ENCODE data around the gene NKAIN4.

NKAIN4 gene

DNA sequence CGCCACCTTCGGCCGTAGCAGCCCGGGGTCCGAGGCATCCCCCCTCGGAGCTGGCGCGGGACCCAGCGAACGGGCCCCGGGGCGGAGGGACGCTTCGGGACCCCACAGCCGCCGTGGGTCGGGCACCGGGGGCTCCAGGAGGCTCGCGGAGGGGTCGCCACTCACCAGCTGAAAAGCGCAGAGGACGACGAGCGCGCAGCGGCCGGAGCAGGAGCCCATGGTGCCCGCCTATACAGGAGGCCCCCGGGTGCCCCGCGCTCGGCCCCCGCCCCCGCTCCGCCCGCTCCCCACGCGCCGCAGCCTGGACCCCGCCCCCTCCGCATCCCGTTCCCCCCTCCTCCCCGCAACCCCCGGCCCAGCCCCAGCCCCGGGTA lies at the start of gene NKAIN4:
TSS of gene NKAIN4 (minus strand) at position 232 of the 374 bp plus-strand sequence. CDS start at position 219, 13 bp downstream.
- Histone ChIP-seq H3K4me1 (ENCODE audit: control insufficient read depth, low read length) (no peaks in the 10 kb centered on the region), H3K79me2 (ENCODE audit: control insufficient read depth, low read length) (no peaks in the 10 kb centered on the region), H3K4me3 (ENCODE audit: low read length) (no peak within 1 kb of the TSS), H3F3A (ENCODE audit: control insufficient read depth, insufficient read depth) (no peaks in the 10 kb centered on the region), H3K36me3 (ENCODE audit: control insufficient read depth, low read length) (no peaks in the 10 kb centered on the region), H3K9me2 (replicated peaks; ENCODE audit: control insufficient read depth, low read length) (no peaks in the 10 kb centered on the region), H3K9me3 (ENCODE audit: control insufficient read depth, insufficient read depth, low read length) (no peaks in the 10 kb centered on the region), H4K20me1 (ENCODE audit: control insufficient read depth, insufficient read depth, low read depth, low read length) (peaks cover 6% of the 10 kb centered on the region; the same call in 1 of the 2 replicates), H3K4me2 (ENCODE audit: low read length) (no peak within 1 kb of the TSS), H3K27ac (ENCODE audit: low read depth, low read length) (no peak within 1 kb of the TSS), H3K27me3 (ENCODE audit: control insufficient read depth, low read length) (peaks cover 17% of the 10 kb centered on the region)
- TF ChIP-seq EZH2phosphoT487 (IDR thresholded peaks at IDR 0.05; ENCODE audit: borderline replicate concordance, low read length): no peak
- TF ChIP-seq, protein P1, sequence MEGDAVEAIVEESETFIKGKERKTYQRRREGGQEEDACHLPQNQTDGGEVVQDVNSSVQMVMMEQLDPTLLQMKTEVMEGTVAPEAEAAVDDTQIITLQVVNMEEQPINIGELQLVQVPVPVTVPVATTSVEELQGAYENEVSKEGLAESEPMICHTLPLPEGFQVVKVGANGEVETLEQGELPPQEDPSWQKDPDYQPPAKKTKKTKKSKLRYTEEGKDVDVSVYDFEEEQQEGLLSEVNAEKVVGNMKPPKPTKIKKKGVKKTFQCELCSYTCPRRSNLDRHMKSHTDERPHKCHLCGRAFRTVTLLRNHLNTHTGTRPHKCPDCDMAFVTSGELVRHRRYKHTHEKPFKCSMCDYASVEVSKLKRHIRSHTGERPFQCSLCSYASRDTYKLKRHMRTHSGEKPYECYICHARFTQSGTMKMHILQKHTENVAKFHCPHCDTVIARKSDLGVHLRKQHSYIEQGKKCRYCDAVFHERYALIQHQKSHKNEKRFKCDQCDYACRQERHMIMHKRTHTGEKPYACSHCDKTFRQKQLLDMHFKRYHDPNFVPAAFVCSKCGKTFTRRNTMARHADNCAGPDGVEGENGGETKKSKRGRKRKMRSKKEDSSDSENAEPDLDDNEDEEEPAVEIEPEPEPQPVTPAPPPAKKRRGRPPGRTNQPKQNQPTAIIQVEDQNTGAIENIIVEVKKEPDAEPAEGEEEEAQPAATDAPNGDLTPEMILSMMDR (IDR thresholded peaks at IDR 0.05; ENCODE audit: low read depth, low read length, poor library complexity, severe bottlenecking): no peak

DNA sequence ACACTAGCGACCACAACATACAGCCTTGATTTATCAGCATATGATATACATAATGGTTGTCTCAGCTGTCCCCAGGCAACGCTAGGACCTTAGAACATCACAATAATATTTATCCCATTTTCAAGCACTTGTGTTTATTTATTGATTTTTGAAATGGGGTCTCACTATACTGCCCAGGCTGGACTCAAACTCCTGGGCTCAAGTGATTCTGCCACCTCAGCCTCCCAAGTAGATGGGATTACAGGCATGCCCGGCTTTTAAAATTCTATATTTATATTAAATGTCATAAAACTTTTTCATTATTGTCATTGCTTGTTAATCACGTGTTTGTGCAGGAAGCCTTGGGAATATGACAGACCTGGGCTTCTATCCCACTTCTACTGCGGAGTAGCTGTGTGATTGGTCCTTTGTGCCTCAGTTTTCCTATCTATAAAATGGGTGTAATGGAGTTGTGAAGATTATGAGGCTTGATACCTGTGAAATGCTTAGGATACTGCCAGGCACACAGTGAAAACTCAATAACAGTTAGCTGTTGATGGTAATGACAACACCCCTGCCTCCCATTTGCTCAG lies 48.9 kb upstream of the NKAIN4 start:
- Histone ChIP-seq H3K4me3 (ENCODE audit: low read length) (no peak overlapping the region), H3K79me2 (ENCODE audit: control insufficient read depth, low read length) (no peaks in the 10 kb centered on the region), H3K9me3 (ENCODE audit: control insufficient read depth, insufficient read depth, low read length) (peaks cover 8% of the 10 kb centered on the region; the same call in 1 of the 2 replicates), H4K20me1 (ENCODE audit: control insufficient read depth, insufficient read depth, low read depth, low read length) (no peaks in the 10 kb centered on the region), H3K36me3 (ENCODE audit: control insufficient read depth, low read length) (no peaks in the 10 kb centered on the region), H3K4me2 (ENCODE audit: low read length) (no peak overlapping the region), H3F3A (ENCODE audit: control insufficient read depth, insufficient read depth) (no peaks in the 10 kb centered on the region), H3K4me1 (ENCODE audit: control insufficient read depth, low read length) (no peaks in the 10 kb centered on the region), H3K9me2 (replicated peaks; ENCODE audit: control insufficient read depth, low read length) (no peaks in the 10 kb centered on the region), H3K27me3 (ENCODE audit: control insufficient read depth, low read length) (no peaks in the 10 kb centered on the region), H3K27ac (ENCODE audit: low read depth, low read length) (no peak overlapping the region)
- TF ChIP-seq, protein P1 (IDR thresholded peaks at IDR 0.05; ENCODE audit: low read depth, low read length, poor library complexity, severe bottlenecking): no peak
- TF ChIP-seq EZH2phosphoT487 (IDR thresholded peaks at IDR 0.05; ENCODE audit: borderline replicate concordance, low read length): no peak

DNA sequence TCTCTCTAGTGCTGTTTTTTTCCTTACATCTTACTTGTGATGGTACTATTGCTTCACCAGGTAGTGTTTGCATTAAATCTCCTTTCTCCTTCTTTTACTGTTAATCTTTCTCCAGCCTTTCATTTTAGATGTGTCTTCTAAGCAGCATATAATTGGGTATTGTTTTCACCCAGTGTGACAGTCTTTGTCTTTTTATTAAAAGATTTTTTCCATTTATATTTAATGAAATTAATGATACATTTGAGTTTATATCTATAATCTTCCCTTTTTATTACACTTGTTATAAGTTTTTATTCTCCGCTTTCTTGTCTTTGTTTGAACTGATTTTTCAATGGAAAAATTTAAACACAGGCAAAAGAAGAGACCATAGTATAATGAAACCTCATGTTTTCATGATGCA lies 47.4 kb upstream of the NKAIN4 start:
- Histone ChIP-seq H3K27me3 (ENCODE audit: control insufficient read depth, low read length) (no peaks in the 10 kb centered on the region), H4K20me1 (ENCODE audit: control insufficient read depth, insufficient read depth, low read depth, low read length) (no peaks in the 10 kb centered on the region), H3K36me3 (ENCODE audit: control insufficient read depth, low read length) (no peaks in the 10 kb centered on the region), H3K9me3 (ENCODE audit: control insufficient read depth, insufficient read depth, low read length) (peaks cover 8% of the 10 kb centered on the region; the same call in 1 of the 2 replicates), H3K4me3 (ENCODE audit: low read length) (no peak overlapping the region), H3K79me2 (ENCODE audit: control insufficient read depth, low read length) (no peaks in the 10 kb centered on the region), H3K27ac (ENCODE audit: low read depth, low read length) (no peak overlapping the region), H3K4me1 (ENCODE audit: control insufficient read depth, low read length) (no peaks in the 10 kb centered on the region), H3K9me2 (replicated peaks; ENCODE audit: control insufficient read depth, low read length) (no peaks in the 10 kb centered on the region), H3K4me2 (ENCODE audit: low read length) (no peak overlapping the region), H3F3A (ENCODE audit: control insufficient read depth, insufficient read depth) (no peaks in the 10 kb centered on the region)
- no peak for TF ChIP-seq EZH2phosphoT487 (IDR thresholded peaks at IDR 0.05; ENCODE audit: borderline replicate concordance, low read length)
- TF ChIP-seq, protein P1 (IDR thresholded peaks at IDR 0.05; ENCODE audit: low read depth, low read length, poor library complexity, severe bottlenecking): no peak

Data from DOHH2 (cell line).